Lower leg skin (tissue), 4 donors: ENCODE measurements around the gene HIPK2. TPM values are rescaled to one million over a fixed set of nuclear protein-coding genes. Genes with fewer than 3 reads are reported as not detected.

Source experiments
- DNase-seq, 2 donors: peaks; one replicate each; pipeline ENCODE4 v3.0.0-alpha.2; 2019; ENCODE audit warnings: low spot score in 2 of 2
- H3K4me3 ChIP-seq: fragments of 200-600 bp; sonication (generic); 2 replicates; pipeline ENCODE4 v1.5.1; 2017; ENCODE audit warnings: mild to moderate bottlenecking, low read depth; ENCODE audit not compliant: poor library complexity, severe bottlenecking
- POLR2A ChIP-seq, 2 donors: fragments of 450-650 bp; IDR thresholded peaks; one replicate each; pipeline ENCODE4 v1.6.1; 2016 to 2017; ENCODE audit warnings: antibody characterized with exemption in 2 of 2, mild to moderate bottlenecking in 1 of 2, moderate library complexity in 1 of 2
- WGBS, 2 donors: methylation state at CpG; one replicate each; pipeline ENCODE4 v1.1.5; 2018; 5-methylcytosine and 5-hydroxymethylcytosine counted together
- intact Hi-C: fragments of 100-400 bp; cut with DNase I; formaldehyde crosslinking; loops from one replicate; pipeline ENCODE4 v1.15.0; 2023; ENCODE audit warnings: low total_unique reads
- total RNA-seq, 4 donors: library from RNA; depleted of rRNA; stranded (reverse); fragments of >200 nt; gene quantifications; one replicate each; pipeline ENCODE4 v1.1.0, GENCODE V29; 2016
- TF ChIP-seq, protein P1 (sequence below), 3 donors: fragments of 450-650 bp; IDR thresholded peaks; one replicate each; pipeline ENCODE4 v1.5.1; 2016; ENCODE audit warnings: antibody characterized with exemption in 3 of 3, mild to moderate bottlenecking in 3 of 3, moderate library complexity in 2 of 3

Gene HIPK2
- total RNA-seq, 4 donors from 2014 or later: 4.5 to 14.9 (median 10.4) TPM

DNA sequence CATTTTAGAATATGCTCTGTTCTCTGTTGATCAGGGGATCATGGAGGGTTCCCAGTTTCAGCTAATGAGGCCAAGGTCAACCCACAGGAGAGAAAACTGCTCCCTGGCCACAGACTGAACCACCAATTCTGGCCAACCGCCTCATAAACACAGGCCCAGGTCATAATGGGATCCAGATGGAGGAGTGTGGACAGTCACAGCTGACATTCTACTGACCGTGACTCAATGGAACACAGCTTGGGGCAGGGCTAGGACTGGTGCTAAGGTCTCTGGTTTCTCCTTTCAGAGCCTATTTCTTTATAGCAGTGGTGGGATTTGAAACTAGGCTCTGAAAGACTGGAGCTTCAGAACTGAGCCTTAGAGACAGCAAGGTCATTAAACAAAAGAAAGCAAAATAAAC, 68.3 kb downstream of the HIPK2 start:
- intact Hi-C loops: no loop called here
- 78 to 80% methylated on average over 2 of the region's 2 CpGs for WGBS, 2 donors
- DNase-seq: peak in 1 of 2 donors; percentile 61
- H3K4me3 ChIP-seq: no peak overlapping the region
- TF ChIP-seq, protein P1, sequence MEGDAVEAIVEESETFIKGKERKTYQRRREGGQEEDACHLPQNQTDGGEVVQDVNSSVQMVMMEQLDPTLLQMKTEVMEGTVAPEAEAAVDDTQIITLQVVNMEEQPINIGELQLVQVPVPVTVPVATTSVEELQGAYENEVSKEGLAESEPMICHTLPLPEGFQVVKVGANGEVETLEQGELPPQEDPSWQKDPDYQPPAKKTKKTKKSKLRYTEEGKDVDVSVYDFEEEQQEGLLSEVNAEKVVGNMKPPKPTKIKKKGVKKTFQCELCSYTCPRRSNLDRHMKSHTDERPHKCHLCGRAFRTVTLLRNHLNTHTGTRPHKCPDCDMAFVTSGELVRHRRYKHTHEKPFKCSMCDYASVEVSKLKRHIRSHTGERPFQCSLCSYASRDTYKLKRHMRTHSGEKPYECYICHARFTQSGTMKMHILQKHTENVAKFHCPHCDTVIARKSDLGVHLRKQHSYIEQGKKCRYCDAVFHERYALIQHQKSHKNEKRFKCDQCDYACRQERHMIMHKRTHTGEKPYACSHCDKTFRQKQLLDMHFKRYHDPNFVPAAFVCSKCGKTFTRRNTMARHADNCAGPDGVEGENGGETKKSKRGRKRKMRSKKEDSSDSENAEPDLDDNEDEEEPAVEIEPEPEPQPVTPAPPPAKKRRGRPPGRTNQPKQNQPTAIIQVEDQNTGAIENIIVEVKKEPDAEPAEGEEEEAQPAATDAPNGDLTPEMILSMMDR (IDR thresholded peaks at IDR 0.05): no peak
- no peak for TF ChIP-seq POLR2A (IDR thresholded peaks at IDR 0.05)

GRCh38 chr7:139708541-139708940, 69.3 kb downstream of the HIPK2 start:
- intact Hi-C loops: no loop called here
- DNase-seq: no peak
- TF ChIP-seq, protein P1 (IDR thresholded peaks at IDR 0.05): no peak
- no peak for TF ChIP-seq POLR2A (IDR thresholded peaks at IDR 0.05)
- WGBS, 2 donors: 46 to 64% methylated on average over 6 of the region's 6 CpGs
- H3K4me3 ChIP-seq: no peak overlapping the region

GRCh38 chr7:139706837-139707236, 71.0 kb downstream of the HIPK2 start:
- whole genome bisulfite sequencing, 2 donors: 77 to 88% methylated on average over 9 of the region's 9 CpGs
- DNase-seq: no peak
- H3K4me3 ChIP-seq: no peak overlapping the region
- intact Hi-C loops: no loop called here
- TF ChIP-seq POLR2A (IDR thresholded peaks at IDR 0.05): no peak
- TF ChIP-seq, protein P1 (IDR thresholded peaks at IDR 0.05): no peak

- TF ChIP-seq POLR2A (IDR thresholded peaks at IDR 0.05): no peak
- TF ChIP-seq, protein P1 (IDR thresholded peaks at IDR 0.05): no peak
- intact Hi-C loops: no loop called here
- no peak for DNase-seq
- H3K4me3 ChIP-seq: no peak overlapping the region
- 85 to 90% methylated on average over 8 of the region's 8 CpGs for WGBS, 2 donors
These were observed 73.4 kb downstream of the HIPK2 start for GRCh38 chr7:139704308-139704879.

GRCh38 chr7:139703487-139704307, 74.1 kb downstream of the HIPK2 start:
- intact Hi-C loops: no loop called here
- WGBS, 2 donors: 76 to 85% methylated on average over 5 of the region's 5 CpGs
- no peak overlapping the region for H3K4me3 ChIP-seq
- TF ChIP-seq, protein P1 (IDR thresholded peaks at IDR 0.05): no peak
- no peak for TF ChIP-seq POLR2A (IDR thresholded peaks at IDR 0.05)
- no peak for DNase-seq
